NK-92 treated with Interleukin-12 subunit alpha and Interleukin-12 subunit beta, amount 100 ng/mL, for 24 hours (cell line): Measurements from ENCODE around the gene TTLL13.
"Not testable (repeated sequence)": the region's sequence is repeated elsewhere in the genome, so short reads cannot be mapped to it uniquely, and the experiment has no call there.

Experiments
- DNase-seq: peaks from one replicate; lab custom pipeline; 2025; lab: John Stamatoyannopoulos, UW

Gene TTLL13

DNA sequence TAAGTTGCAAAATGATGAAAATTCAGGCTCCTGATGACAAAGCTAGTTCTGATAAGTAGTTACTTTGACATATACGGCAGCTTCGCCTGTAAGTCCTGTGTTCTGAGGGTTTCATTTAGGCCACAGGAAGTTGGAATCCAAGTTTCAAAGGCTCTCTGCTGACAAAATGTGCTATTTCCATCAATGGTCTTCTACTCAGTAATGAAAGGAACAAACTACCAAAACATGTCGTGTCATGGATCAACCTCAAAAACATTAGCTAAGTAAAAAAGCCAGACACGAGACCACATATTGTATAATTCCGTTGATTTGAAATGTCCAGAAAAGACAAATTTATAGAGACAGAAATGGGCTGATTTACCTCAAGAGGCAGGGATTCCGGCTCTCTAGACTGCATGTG lies 38.6 kb downstream of the TTLL13 start:
- no peak for DNase-seq

DNA sequence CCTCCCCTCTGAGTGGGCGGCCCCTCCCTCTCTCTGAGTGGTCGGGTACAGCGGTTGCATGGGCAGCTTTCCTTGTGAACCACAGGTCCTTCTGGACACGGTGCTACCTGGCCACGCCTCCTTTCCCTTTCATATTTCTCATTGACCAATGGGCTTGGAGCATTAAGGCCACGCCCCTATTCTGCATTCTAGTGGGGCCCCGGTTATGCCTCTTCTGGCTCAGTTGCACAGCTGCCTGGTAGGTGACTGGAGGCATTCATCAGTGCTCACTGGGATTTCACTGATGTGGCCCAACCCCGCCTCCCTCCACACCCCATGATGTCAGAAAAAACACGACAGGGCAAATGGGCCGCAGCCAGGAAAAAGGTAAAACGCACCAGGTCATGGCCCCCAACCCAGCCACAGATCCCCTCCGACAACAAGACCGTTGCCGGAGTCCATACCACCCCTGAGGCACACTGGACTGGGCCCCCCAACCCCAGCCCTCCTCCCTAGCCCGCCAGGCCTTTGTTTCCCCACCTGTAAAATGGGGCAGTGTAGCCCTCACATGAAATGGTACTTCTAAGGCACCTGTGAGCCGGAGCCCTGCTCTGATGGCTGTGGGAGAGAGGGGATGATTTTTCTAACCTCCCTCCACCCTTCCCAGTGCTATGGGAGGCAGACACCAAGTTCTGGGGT lies 42.5 kb downstream of the TTLL13 start:
- no peak for DNase-seq

DNA sequence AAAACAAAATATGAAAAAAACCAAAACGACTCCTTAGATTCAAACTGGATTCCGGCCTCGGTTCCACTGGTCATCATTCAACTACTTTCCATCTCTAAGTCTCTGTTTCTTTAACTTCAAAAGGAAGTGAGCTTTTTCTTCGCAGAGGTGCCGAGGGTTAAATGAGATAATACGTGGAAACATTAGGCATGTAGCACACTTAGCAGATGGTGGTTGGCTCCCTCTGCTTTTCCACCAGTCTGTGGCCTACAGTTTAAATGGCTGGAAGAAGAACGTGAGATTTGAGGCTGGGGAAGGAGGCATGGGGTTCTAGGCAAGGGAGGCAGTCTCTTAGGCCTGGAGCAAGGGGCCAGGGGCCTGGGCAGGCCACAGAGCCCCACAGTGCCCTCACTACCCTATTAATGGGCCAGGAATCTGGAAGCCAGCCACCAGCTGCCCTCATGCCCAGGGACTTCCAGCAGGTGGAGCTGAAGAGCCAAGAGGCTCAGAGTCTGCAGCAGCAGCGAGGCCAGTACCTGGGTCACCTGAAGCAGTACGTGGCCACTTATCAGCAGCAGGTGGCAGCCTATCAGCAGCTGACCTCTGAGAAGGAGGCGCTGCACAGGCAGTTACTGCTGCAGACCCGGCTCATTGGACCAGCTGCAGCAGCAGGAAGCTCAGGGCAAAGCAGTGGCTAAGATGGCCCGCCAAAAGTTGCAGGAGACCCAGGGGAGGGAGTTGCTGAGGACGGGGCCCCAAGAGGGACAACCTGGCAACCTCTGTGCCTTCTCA lies 43.9 kb downstream of the TTLL13 start:
- peak; percentile 67 for DNase-seq

- no peak for DNase-seq
These were observed 44.8 kb downstream of the TTLL13 start for GRCh38 chr15:90294159-90294558.

DNA sequence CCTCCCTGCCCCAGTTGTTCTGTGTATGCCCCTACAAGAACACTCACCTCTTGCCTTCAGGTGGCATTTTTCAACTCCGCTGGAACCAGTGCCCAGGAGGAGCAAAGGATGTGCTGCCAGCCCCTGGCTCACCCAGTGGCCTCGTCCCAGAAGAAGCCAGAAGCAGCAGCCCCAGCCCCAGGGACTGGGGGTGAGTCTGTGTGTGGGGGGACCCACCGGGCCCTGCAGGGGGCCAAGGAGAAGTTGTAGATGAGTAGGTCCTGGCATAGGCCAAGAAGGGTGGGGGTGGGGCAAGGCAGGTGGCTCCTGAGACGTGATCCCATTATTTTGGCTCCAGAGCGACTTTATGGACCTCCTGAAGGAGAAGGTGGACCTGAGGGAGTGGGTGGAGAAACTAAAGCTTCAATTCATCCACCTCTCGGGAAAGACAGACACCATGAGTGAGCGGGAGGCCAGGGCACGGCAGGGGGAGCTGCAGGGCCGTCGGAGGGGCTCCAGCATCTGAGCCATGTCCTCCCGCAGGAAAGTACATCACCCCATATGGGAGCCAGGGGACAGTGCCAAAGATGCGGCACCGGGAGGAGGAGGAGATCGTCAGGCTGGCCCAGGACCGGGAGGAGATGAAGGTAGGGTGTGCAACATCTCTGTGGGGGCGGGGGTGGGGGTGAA lies 45.4 kb downstream of the TTLL13 start:
- DNase-seq: no peak

GRCh38 chr15:90295270-90295648 lies 45.9 kb downstream of the TTLL13 start:
- no peak for DNase-seq

DNA sequence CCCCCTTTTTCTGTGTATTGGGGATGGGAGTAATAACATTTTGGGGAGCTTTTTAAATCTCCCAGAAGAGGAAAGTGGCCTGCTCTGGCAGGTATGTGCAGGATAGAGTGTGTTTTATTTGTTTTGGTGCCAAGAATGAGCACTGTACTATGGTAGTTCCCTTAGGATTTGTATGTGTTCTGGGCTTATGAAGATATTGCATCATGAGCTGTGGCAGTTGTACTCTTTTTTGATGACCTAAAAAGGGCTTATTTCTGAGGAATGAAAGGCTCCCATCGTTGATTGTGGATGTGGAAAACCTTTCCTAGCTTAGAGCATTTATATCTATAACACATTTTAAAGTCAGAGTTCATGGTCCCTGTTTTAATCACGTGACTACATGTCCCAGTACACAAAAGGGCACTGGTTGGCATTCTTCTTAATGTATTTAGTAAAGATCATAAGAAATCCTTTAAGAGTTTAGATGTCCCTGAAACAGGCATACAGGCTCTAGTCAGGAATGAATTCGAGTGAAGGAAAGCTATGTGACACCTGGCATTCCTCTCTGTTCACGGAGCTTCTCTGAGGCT lies 47.0 kb downstream of the TTLL13 start:
- DNase-seq: not testable (repeated sequence)

- DNase-seq: no peak
These were observed 47.7 kb downstream of the TTLL13 start for GRCh38 chr15:90297021-90297420.

- DNase-seq: no peak
These were observed 51.2 kb downstream of the TTLL13 start for GRCh38 chr15:90300541-90300940.

DNA sequence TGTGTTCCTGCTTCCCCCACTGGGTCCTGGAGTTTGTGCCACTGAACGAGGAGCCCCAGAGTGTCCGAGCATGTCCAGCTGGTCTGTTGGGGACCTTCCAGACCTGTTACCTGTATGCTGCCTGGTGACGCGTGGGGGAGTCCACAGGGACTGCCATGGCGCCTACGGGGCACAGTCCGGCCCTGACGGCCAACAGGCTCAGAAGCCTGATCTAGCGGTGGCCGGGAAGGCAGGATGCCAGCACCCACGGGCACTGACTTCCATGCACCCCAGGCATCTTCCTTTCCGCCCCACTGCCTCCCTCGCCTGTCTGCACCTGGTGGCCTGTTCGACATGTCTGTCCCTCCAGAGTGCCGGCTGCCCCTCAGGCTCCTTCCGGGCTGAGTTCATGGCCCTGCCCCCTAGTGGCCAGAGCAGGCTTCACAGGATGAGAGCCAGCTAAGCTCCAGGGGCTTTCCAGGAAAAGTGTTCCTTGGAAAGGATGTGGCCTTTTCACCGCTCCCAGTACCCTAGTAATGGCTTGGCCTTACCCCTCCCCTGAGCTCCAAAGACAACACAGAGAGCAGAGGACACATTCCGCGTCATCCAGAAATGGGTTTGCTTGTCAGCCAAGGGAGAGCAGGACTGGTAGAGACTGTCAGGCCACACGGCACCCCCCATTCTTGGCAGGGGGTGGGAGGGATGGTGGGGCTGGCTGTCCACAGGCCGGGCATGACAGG lies 51.8 kb downstream of the TTLL13 start:
- DNase-seq: peak; percentile 30

GRCh38 chr15:90301707-90302300 lies 52.4 kb downstream of the TTLL13 start:
- DNase-seq: no peak

- not testable (repeated sequence) for DNase-seq
These were observed 56.0 kb downstream of the TTLL13 start for GRCh38 chr15:90305355-90305754.

DNA sequence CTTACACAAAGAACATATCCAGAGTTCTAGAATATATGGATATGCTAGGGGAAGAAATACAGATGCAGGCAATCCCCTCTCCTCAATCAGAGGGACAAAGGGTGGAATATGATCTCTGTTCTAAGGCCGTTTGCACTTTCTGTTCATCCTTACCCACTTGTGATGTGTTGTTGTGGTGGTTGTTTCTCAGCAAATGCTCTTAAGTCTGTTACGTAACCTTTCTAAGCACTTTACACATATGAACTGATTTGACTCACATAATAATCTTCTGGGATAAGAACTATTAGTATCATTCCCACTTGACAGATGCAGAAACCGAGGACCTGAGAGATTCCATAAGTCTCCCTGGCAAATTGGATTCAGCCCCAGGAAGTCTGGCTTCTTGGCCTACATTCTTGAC lies 56.6 kb downstream of the TTLL13 start:
- no peak for DNase-seq

DNA sequence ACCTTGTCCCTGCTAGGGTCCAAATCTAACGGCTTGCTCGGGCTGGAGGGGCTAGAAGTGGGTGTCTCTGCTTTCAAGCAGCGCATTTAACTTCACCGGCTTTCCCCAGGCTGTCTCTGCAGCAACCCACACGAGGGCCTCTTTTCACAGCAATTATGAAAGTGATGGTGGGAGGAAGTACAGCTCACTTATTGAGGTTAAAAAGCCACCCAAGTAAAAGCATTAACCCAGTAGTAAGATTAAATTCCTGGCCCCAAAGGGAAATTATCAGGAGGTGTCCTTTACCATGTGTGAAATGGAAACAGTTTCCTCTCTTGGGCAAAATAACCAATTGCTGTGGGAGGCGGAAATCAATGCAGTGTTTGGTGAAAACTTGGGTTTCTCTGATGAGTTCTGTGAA lies 57.2 kb downstream of the TTLL13 start:
- peak; percentile 52 for DNase-seq

DNA sequence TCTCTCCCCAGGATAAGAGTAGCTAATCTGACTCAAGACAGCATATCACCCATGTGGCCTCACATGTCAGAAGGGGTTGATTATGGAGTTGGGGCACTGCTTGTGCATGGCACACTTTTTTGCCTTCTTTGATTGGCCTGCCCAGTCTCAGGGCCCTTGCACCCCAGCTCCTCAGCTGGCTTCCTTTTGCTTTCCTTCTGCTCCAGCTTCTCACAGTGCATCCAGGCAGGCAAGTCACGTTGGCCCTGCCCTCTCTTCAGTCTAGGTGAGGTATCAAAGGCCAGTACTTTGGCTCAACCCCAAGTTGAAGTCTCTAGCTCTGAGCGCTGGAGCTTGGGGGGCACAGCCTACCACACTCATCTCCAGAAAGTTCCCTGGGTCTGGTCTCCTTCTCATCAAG lies 58.3 kb downstream of the TTLL13 start:
- DNase-seq: no peak

DNA sequence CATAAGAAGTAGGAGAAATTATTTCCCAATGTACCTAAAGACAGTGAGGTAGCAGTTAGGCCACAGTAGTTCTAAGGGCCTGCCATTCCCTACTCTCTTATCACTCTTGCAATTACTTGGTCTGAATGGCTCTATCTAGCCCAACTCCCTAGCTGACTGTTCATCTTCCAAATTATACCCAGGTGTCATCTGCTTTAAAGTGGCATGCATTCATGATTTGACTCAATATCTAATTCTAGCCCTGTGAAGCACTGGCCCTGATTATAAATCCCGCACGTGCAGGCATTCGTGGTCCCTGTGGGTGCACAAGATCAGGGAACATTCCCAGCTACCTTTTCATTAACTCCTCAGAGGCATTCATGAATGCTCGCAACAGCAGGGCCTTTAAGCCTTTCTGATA lies 59.7 kb downstream of the TTLL13 start:
- DNase-seq: no peak
